Suprapubic skin (tissue), 4 donors: Measurements from ENCODE around the gene EMID1. TPM values are rescaled to one million over a fixed set of nuclear protein-coding genes. Genes with fewer than 3 reads are reported as not detected.

Experiments
- total RNA-seq, 4 donors: library from RNA; depleted of rRNA; stranded (reverse); fragments of >200 nt; gene quantifications; one replicate each; pipeline ENCODE4 v1.1.0, GENCODE V29; 2016

The EMID1 gene
- total RNA-seq, 4 donors from 2014 or later, result 1.6 to 7.4 (median 2.9) TPM

Other genes with a start within 250 kb of the EMID1 start
- gene C22orf31, start 144.1 kb upstream of the EMID1 start, total RNA-seq, result not detected
- 10 to 100 TPM; 51.6 to 71.1 (median 60.9) TPM for gene KREMEN1, start 132.9 kb upstream of the EMID1 start, total RNA-seq
- 10 to 100 TPM; 10.1 to 22.7 (median 17.2) TPM for gene RHBDD3, start 62.1 kb downstream of the EMID1 start, total RNA-seq
- gene EWSR1, start 62.4 kb downstream of the EMID1 start, total RNA-seq, result 100 to 1,000 TPM; 132 to 308 (median 170) TPM
- gene GAS2L1, start 100.8 kb downstream of the EMID1 start, total RNA-seq, result 10 to 100 TPM; 49.0 to 94.8 (median 85.4) TPM
- gene RASL10A, start 109.8 kb downstream of the EMID1 start, total RNA-seq, result 1 to 10 TPM in 2 of 4 donors, under 1 TPM in 2; 0.34 to 1.7 (median 0.95) TPM
- 10 to 100 TPM; 55.6 to 97.0 (median 89.4) TPM for gene AP1B1, start 182.7 kb downstream of the EMID1 start, total RNA-seq
- gene RFPL1, start 232.7 kb downstream of the EMID1 start, total RNA-seq, result under 1 TPM in 1 of 4 donors, not detected in 3; 0.64 TPM